HCT116 (cell line): ENCODE results near the gene LRRC74B. TPM values are rescaled to one million over a fixed set of nuclear protein-coding genes. Genes with fewer than 3 reads are reported as not detected.

Experiments
- ATAC-seq: fragments of 200-7000 bp; cut with Tn5 transposase; 2 replicates; pipeline ENCODE4 v1.9.1; 2020; ENCODE audit warnings: mild to moderate bottlenecking, moderate library complexity
- BruUV-seq: library from RNA; stranded (reverse); fragments of 400-500 nt; replicated peaks from 2 replicates; lab custom pipeline; 2021; lab: Mats Ljungman, UMichigan
- CTCF ChIA-PET: fragments of 300-600 bp; sonication (Branson Sonifier 250); formaldehyde crosslinking; loops from one replicate; lab custom pipeline; 2021; ENCODE audit warnings: antibody characterized with exemption; lab: Charles Lee
- POLR2A ChIA-PET: fragments of 300-600, 350-600 bp; sonication (Branson Sonifier 250); formaldehyde crosslinking; loops from one replicate; lab custom pipeline; 2021; ENCODE audit warnings: antibody characterized with exemption; lab: Charles Lee
- RAD21 ChIA-PET, 2 experiments: fragments of 300-600 bp; sonication (Branson Sonifier 250); formaldehyde crosslinking; loops; one replicate each; lab custom pipeline; 2023; ENCODE audit warnings: low total read pairs in 2 of 2; ENCODE audit not compliant: uncharacterized antibody in 2 of 2, unreplicated experiment in 2 of 2, low non-redundant PET in 1 of 2; lab: Charles Lee
- DNase-seq: peaks from one replicate; pipeline ENCODE4 v3.0.0-alpha.2; 2010; ENCODE audit warnings: low read depth, low spot score
- H2AFZ ChIP-seq: fragments of 200-600 bp; shearing (Covaris generic), sonication (generic); 2 replicates; pipeline ENCODE4 v1.6.1; 2017; ENCODE audit warnings: low read depth, mixed run types, mixed read lengths, antibody characterized with exemption, low read length; ENCODE audit not compliant: poor library complexity, severe bottlenecking
- H3K27ac ChIP-seq: 2 replicates; pipeline ENCODE4 v1.5.1; 2012; ENCODE audit warnings: low read depth, low read length
- H3K27me3 ChIP-seq: fragments of 200-600 bp; sonication (generic); 2 replicates; pipeline ENCODE4 v1.6.1; 2016; ENCODE audit warnings: mixed run types, low read length, mixed read lengths; ENCODE audit not compliant: insufficient read depth
- H3K36me3 ChIP-seq, 2 experiments: fragments of 200-500 bp in 1 of 2; fragments of 200-600 bp in 1 of 2; sonication (Bioruptor generic) in 1 of 2; sonication (generic) in 1 of 2; 2 replicates each; pipeline versions ENCODE4 v1.5.1 to v1.6.1; 2014 to 2016; ENCODE audit warnings: low read length in 2 of 2, inconsistent platforms in 1 of 2, mixed read lengths in 1 of 2, mixed run types in 1 of 2; ENCODE audit not compliant: insufficient read depth in 2 of 2, control insufficient read depth in 1 of 2
- H3K4me1 ChIP-seq, 2 experiments: fragments of 200-600 bp in 1 of 2; sonication (generic) in 1 of 2; 2 replicates each; pipeline versions ENCODE4 v1.5.1 to v1.6.1; 2012 to 2017; ENCODE audit warnings: low read length in 2 of 2, inconsistent platforms in 1 of 2, mild to moderate bottlenecking in 1 of 2, mixed read lengths in 1 of 2, mixed run types in 1 of 2, moderate library complexity in 1 of 2; ENCODE audit not compliant: insufficient read depth in 2 of 2, control insufficient read depth in 1 of 2
- H3K4me2 ChIP-seq: fragments of 200-600 bp; sonication (generic); 2 replicates; pipeline ENCODE4 v1.6.1; 2017; ENCODE audit warnings: mixed run types, low read length, mixed read lengths
- H3K4me3 ChIP-seq, 2 experiments: fragments of 200-600 bp in 1 of 2; sonication (generic) in 1 of 2; replicated peaks in 1 of 2; 2 replicates each; pipeline ENCODE4 v1.5.1; 2011 to 2016; ENCODE audit warnings: low read length in 2 of 2, control low read depth in 1 of 2, low read depth in 1 of 2, mild to moderate bottlenecking in 1 of 2, mixed read lengths in 1 of 2, mixed run types in 1 of 2
- H3K79me2 ChIP-seq: fragments of 200-600 bp; sonication (generic); 2 replicates; pipeline ENCODE4 v1.6.1; 2017; ENCODE audit warnings: mild to moderate bottlenecking, mixed run types, low read length, moderate library complexity, mixed read lengths; ENCODE audit not compliant: insufficient read depth
- H3K9ac ChIP-seq: fragments of 200-600 bp; sonication (generic); 2 replicates; pipeline ENCODE4 v1.6.1; 2016; ENCODE audit warnings: low read length, mixed read lengths
- H3K9me2 ChIP-seq: fragments of 200-600 bp; sonication (generic), shearing (Covaris generic); 2 replicates; pipeline ENCODE4 v1.6.1; 2017; ENCODE audit warnings: mixed run types, mild to moderate bottlenecking, moderate library complexity; ENCODE audit not compliant: insufficient read depth
- H3K9me3 ChIP-seq, 2 experiments: fragments of 200-500 bp in 1 of 2; fragments of 200-600 bp in 1 of 2; sonication (Bioruptor generic) in 1 of 2; sonication (generic) in 1 of 2; 2 replicates each; pipeline ENCODE4 v1.6.1; 2014 to 2017; ENCODE audit warnings: low read length in 2 of 2, mixed read lengths in 2 of 2, inconsistent platforms in 1 of 2, low read depth in 1 of 2, mild to moderate bottlenecking in 1 of 2, mixed run types in 1 of 2, moderate library complexity in 1 of 2; ENCODE audit not compliant: control insufficient read depth in 1 of 2, insufficient read depth in 1 of 2
- H4K20me1 ChIP-seq: fragments of 200-600 bp; sonication (generic), shearing (Covaris generic); 2 replicates; pipeline ENCODE4 v1.6.1; 2017; ENCODE audit warnings: mixed run types, mild to moderate bottlenecking, moderate library complexity; ENCODE audit not compliant: insufficient read depth
- EZH2phosphoT487 ChIP-seq: fragments of 200-600 bp; IDR thresholded peaks from 2 replicates; pipeline ENCODE4 v1.6.1; 2018; ENCODE audit warnings: antibody characterized with exemption, borderline replicate concordance
- FOSL1 ChIP-seq: IDR thresholded peaks from 2 replicates; pipeline ENCODE4 v1.6.1; 2012; ENCODE audit warnings: low read depth
- JUND ChIP-seq: IDR thresholded peaks from 2 replicates; pipeline ENCODE4 v1.6.1; 2012
- RAD21 ChIP-seq: IDR thresholded peaks from 2 replicates; pipeline ENCODE4 v1.6.1; 2012; ENCODE audit warnings: low read depth, mild to moderate bottlenecking
- TCF7L2 ChIP-seq: IDR thresholded peaks from 2 replicates; pipeline ENCODE4 v1.7.0; 2011; ENCODE audit warnings: borderline replicate concordance, inconsistent platforms; ENCODE audit not compliant: insufficient read depth, insufficient read length; ENCODE audit errors: extremely low read depth
- intact Hi-C: fragments of 100-400 bp; cut with micrococcal nuclease; formaldehyde crosslinking; loops from 2 replicates; pipeline ENCODE4 v1.10.0; 2022
- total RNA-seq: library from RNA; stranded (reverse); gene quantifications from one replicate; pipeline ENCODE4 v1.2.1, GENCODE V29; 2021; ENCODE audit not compliant: unreplicated experiment
- TF ChIP-seq, protein P1 (sequence below), 3 experiments: fragments of 200-600 bp in 1 of 3; sonication (generic) in 1 of 3; IDR thresholded peaks in 2 of 3; conservative IDR thresholded peaks in 1 of 3; 2 replicates each; pipeline ENCODE4 v1.5.1; 2012 to 2017; ENCODE audit warnings: low read depth in 2 of 3, low read length in 2 of 3, antibody characterized with exemption in 1 of 3, borderline replicate concordance in 1 of 3, control low read depth in 1 of 3, mild to moderate bottlenecking in 1 of 3, mixed read lengths in 1 of 3, mixed run types in 1 of 3, moderate library complexity in 1 of 3; ENCODE audit not compliant: insufficient read depth in 1 of 3
- TF ChIP-seq, protein P2 (sequence below): IDR thresholded peaks from 2 replicates; pipeline ENCODE4 v1.6.1; 2011; ENCODE audit warnings: mild to moderate bottlenecking, low read length, moderate library complexity; ENCODE audit not compliant: insufficient replicate concordance; ENCODE audit errors: extremely low read depth

Gene LRRC74B
- total RNA-seq, 1 experiment from 2014 or later, result not detected

DNA sequence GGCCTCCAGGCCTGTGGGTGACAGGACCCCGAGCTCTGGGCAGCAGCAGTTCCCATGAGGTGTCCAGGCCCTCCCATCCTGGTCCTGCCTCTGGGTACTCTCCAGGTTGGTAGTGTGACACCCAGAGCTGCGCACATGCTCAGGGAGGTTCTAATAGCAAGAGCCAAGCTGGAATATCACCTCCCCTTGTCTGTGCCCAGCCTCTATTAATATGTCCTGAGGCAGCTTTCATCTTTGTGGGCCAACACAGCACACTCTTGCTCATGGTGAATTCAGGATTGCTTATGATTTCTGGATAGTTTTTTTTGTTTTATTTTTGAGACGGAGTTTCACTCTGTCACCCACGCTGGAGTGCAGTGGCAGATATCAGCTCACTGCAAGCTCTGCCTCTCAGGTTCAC is 27.4 kb upstream of the LRRC74B start:
- ATAC-seq (no peak), DNase-seq (no peak)
- no peaks in the 10 kb centered on the region for H3K9me2 ChIP-seq
- no peak overlapping the region for H3K27ac ChIP-seq
- H4K20me1 ChIP-seq, result no peaks in the 10 kb centered on the region
- RAD21 ChIA-PET, result no interaction called here
- H3K4me3 ChIP-seq, result no peak overlapping the region
- TF ChIP-seq, protein P1, sequence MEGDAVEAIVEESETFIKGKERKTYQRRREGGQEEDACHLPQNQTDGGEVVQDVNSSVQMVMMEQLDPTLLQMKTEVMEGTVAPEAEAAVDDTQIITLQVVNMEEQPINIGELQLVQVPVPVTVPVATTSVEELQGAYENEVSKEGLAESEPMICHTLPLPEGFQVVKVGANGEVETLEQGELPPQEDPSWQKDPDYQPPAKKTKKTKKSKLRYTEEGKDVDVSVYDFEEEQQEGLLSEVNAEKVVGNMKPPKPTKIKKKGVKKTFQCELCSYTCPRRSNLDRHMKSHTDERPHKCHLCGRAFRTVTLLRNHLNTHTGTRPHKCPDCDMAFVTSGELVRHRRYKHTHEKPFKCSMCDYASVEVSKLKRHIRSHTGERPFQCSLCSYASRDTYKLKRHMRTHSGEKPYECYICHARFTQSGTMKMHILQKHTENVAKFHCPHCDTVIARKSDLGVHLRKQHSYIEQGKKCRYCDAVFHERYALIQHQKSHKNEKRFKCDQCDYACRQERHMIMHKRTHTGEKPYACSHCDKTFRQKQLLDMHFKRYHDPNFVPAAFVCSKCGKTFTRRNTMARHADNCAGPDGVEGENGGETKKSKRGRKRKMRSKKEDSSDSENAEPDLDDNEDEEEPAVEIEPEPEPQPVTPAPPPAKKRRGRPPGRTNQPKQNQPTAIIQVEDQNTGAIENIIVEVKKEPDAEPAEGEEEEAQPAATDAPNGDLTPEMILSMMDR (IDR thresholded peaks at IDR 0.05 in 2 of 3, conservative IDR thresholded peaks at IDR 0.05 in 1 of 3; ENCODE audit: borderline replicate concordance in 1 of 3, insufficient read depth in 1 of 3, low read depth in 2 of 3, low read length in 2 of 3), result no peak
- TF ChIP-seq TCF7L2 (no peak), FOSL1 (no peak), JUND (no peak), EZH2phosphoT487 (no peak), RAD21 (no peak)
- TF ChIP-seq, protein P2, sequence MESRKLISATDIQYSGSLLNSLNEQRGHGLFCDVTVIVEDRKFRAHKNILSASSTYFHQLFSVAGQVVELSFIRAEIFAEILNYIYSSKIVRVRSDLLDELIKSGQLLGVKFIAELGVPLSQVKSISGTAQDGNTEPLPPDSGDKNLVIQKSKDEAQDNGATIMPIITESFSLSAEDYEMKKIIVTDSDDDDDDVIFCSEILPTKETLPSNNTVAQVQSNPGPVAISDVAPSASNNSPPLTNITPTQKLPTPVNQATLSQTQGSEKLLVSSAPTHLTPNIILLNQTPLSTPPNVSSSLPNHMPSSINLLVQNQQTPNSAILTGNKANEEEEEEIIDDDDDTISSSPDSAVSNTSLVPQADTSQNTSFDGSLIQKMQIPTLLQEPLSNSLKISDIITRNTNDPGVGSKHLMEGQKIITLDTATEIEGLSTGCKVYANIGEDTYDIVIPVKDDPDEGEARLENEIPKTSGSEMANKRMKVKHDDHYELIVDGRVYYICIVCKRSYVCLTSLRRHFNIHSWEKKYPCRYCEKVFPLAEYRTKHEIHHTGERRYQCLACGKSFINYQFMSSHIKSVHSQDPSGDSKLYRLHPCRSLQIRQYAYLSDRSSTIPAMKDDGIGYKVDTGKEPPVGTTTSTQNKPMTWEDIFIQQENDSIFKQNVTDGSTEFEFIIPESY, result no peak
- CTCF ChIA-PET, result no interaction called here
- H3K9me3 ChIP-seq, result no peaks in the 10 kb centered on the region
- H3K9ac ChIP-seq, result no peak overlapping the region
- H3K79me2 ChIP-seq, result no peaks in the 10 kb centered on the region
- no peak overlapping the region for H3K4me2 ChIP-seq
- BruUV-seq, result no TSS peak
- no peaks in the 10 kb centered on the region for H3K36me3 ChIP-seq
- POLR2A ChIA-PET, result no interaction called here
- peaks cover 15 to 19% of the 10 kb centered on the region in 2 experiments for H3K4me1 ChIP-seq
- no peaks in the 10 kb centered on the region for H3K27me3 ChIP-seq
- intact Hi-C loops, result no loop called here
- no peak overlapping the region for H2AFZ ChIP-seq
